NOMO-1 treated with DMSO at 0.1 percent for 48 hours (cell line): ENCODE data around the gene CNST.
"Not testable (repeated sequence)": the region's sequence is repeated elsewhere in the genome, so short reads cannot be mapped to it uniquely, and the experiment has no call there.

Experiments used
- DNase-seq: peaks from one replicate; lab custom pipeline; 2025; ENCODE audit not compliant: unreplicated experiment; lab: John Stamatoyannopoulos, UW

Gene CNST

DNA sequence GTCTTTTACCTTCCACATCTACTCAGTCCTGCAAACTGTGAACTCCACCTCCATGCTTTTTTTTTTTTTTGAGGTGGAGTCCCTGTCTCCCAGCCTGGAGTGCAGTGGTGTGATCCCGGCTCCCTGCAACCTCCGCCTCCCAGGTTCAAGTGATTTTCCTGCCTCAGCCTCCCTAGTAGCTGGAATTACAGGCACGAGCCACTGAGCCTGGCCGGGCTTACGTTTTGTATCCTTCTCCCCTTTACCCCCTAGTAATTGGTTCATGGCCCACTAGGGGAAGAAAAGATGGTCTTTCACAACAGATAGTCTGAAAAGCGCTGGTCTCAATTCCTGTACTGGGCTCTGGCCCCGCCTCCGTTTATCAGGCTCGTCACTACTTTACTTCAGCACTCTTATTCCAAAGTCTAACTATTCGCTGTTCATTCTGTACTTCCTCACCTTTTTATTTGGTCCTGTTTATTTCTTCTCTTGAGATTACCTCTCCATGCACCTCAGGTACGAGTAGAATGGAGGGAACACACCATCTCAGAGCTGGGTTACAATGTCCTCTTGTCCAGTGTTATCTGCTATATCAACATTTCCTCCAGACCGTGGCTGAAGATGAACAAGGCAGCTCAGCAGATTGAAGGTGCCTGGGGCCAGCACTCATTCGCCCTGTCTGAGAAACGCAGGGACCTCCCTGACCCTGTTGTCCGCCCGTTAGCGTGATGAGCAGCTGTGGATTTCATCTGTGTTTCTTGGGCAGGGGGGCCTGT, 16.2 kb downstream of the CNST start:
- DNase-seq = no peak

DNA sequence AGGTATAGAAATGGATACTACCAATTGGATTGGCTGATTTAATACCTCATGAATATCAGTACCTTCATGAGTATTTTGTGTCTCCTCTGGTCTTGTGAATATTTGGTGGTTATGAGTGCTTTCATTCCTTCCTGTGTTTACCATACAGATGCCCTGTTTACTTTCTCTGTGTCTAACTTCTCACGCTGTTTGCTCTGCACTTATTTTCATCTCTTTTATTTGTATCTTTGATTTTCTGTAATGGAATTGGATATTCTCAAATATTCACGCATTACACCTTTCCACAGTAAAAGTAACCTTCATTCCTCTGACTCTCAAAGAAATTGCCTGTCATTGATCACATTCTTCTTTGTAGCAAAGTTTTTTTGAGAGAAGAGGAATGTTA, 16.8 kb downstream of the CNST start:
- no peak for DNase-seq

DNA sequence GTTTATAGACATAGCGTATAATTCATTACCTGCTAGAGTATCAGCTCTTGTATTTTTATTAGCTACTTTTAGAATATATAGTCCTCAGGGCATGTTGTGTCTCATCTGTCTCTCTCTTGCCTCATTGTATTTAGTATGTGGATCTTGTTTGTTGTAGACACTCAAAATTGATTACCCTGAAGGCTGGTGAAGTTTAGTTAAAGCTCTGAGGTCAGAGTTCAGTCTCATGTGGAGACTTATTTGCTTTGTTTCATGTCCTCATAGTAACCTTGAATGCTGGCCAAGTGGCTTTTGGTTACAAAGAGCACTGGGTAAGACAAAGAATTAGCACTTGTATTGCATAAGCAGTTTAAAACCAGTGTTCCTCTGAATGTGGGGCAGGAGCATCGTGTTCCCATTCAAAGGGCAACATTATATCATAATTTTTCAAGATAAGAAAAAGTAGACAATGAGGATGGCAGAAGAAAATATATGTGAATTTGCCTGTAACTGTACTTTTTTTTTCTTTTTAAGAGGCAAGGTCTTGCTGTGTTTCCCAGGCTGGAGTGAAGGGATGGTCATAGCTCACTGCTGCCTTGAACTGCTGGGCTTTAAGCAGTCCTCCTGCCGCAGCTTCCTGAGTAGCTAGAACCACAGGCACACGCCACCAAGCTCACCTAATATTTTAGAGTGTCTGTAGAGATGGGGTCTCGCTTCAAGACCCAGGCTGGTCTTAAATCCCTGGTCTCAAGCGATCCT, 17.4 kb downstream of the CNST start:
- DNase-seq = peak; percentile 33

DNA sequence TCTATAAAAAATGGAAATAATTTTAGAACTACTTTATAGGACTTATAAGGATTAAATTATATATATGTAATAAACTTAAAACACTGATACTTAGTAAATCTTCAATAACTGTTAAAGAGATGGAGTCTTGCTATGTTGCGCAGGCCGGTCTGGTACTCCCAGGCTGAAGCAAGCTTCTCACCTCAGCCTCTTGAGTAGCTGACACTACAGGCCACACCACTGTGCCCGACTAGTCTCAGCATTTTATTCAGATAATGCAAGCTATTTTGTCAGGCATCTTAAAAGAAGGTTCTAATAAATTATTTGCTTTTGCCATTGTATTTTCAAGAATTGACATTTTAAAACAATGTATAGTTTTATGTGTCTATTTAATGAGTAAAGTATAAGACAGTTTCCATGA, 20.8 kb downstream of the CNST start:
- no peak for DNase-seq

DNA sequence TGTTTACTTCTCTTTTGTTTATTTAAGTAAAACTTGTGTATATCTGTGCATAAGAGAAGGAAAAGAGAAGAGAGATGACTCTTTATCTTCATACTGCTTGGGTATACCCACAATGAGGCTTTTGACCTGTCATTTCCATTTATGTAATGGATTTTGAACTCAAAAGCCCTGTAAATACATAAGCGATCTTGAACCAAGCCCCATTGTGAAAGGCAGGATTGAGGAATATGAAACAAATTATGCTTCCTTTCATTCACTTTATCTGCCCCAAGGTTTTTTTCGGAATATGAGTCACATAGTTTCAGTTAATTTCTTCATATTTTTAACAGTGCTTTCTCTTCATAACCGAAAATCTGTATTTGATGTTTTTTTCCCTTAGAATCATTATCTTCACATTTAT, 21.4 kb downstream of the CNST start:
- DNase-seq = peak; percentile 88

DNA sequence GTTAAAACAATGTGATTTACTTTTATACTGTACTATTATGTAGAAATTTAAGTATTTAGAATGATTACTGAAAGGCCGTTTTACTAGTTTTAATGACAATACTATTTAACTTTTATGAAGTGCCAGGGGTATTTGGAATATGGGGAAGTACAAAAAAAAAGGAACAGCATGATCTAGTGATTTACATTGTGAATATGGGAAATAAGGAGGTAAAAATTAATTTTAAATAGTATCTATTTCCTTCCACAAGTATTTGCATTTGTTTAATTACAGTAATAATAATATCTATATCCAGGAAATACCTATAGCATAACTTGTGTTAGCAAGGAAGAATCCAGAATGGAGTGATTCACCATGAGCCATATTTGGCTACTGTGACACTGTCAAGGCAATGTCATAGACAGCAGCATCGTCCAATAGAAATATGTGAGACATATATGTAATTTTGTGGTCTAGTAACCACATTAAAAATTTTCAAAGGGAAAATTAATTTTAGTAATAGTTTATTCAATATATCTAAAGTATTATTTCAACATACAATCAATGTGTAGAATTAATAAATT, 22.0 kb downstream of the CNST start:
- DNase-seq = peak; percentile 57

DNA sequence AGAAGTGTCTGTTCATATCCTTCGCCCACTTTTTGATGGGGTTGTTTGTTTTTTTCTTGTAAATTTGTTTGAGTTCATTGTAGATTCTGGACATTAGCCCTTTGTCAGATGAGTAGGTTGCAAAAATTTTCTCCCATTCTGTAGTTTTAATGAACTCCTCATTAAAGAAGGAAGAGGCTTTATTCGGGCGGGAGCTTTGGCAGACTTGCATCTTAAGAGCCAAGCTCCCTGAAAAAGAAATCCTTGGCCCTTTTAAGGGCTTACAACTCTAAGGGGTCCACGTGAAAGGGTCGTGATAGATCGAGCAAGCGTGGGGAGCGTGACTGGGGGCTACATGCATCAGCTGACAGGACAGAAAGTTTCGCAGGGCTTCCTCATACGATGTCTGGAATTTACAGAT, 23.7 kb downstream of the CNST start:
- not testable (repeated sequence) for DNase-seq

DNA sequence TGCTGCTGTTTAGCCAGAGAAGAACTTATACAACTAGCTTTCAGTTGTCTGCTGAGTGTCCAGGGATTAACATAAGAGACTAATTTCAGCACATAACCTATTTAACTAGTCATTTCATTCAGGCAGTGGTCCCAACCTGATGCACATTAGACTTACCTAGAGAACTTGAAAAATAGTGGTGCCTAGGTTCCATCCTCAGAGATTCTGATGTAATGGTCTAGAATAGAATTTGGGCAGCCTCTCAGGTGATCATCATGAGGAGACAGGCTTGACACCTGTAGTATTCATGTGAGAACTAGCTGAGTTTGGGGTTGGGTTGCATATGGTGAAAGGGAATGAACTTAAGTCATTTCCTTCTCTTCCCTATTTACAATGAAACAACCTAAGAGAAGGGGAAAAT, 24.8 kb downstream of the CNST start:
- no peak for DNase-seq

DNA sequence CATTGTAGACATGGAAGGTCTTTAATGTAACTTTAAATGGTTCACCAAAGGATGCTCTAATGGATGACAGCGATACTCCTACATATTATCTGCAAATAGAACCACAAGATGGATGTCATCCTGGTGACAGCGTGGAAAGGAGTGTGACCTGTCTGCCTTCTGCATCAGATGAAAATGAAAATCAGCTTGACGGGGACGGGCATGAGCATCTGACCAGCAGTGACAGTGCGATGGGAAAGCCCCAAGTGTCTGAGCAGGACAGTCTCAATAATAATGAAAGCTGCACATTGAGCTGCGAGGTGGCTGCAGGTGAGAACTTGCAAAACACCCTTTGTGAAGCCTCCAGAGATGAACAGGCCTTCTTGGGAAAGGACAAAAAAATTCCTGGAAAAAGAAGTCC, 25.2 kb downstream of the CNST start:
- no peak for DNase-seq

DNA sequence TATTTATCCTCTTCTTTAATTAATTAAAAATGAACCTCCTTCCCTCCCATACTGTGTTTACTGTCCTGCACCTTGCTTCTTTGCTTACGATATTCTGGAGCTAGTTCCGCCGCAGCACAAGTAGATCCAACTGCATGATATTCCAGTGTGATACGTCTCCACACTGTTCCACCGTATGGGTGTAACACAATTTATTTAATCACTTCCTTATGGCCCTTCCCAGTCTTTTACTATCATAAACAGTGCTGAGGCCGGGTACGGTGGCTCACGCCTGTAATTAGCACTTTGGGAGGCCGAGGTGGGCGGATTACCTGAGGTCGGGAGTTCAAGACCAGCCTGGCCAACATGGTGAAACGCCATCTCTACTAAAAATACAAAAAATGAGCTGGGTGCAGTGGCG, 25.7 kb downstream of the CNST start:
- no peak for DNase-seq

DNA sequence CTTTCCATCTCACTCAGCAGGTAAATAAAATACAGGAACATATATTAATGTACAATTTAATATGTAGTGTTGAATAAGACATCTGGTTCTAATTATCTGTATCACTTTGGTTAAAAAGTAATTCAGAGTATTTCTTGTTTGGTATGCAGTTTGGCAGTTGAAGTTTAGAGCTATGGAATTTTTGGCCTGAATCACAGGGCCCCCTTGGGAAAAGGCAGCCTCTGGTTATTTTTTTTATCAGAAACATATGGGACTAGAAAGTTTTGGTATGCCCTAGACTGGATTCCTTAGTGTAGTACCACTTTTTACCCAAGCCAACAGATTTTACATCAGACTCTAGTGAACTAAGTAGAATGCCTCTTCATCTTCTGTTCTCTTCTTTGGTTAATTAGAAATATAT, 26.4 kb downstream of the CNST start:
- no peak for DNase-seq

DNA sequence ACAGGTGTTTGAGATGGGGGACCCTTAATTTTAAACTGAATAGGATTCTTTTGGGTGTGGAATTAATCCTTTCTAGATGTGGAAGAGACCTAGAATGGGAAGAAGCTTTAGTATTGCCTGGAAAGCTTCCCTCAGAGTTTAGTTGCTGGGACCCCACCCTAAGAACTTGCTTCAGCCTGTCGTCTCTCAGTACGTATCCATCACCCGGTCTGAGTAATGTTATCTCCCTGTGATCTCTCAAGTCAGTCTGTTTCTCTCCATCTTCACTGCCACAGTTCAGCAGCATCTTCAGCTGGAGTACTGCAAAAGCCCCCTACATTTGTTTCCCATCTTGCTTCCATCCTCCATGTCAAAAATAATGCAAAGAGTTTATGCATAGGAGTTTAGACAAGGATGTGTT, 28.9 kb downstream of the CNST start:
- DNase-seq = no peak

DNA sequence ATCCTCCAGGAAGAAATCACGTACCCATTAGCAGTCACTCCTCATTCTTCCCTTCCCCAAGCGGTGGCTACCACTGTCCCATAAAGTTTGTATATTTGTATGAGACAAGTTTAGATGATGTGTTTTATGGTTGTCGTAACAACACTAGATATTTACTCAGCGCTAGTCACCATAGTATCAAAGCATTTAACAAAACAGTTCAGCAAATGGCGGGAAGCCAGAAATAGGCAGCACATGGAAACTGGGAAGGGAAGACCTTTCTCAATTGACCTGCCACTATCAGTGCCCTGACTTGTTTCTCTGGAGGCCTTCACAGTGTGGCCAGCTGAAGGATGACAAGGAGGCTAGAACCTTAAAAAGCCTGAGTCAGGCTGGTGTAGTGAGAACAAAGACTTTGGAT, 31.1 kb downstream of the CNST start:
- no peak for DNase-seq

DNA sequence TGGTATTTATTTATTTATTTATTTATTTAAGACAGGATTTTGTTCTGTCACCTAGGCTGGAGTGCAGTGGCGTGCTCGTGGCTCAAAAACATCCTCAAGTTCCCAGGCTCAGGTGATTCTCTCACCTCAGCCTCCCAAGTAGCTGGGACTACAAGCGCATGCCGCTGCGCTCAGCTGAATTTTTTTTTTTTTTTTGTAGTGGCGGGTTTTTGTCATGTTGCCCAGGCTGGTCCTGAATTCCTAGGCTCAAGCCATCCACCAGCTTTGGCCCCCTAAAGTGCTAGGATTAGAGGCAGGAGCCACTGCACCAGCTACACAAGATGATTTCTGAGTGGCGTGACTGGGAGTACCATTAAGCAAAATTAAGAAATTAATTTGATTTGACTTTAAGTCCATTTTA, 31.7 kb downstream of the CNST start:
- no peak for DNase-seq

DNA sequence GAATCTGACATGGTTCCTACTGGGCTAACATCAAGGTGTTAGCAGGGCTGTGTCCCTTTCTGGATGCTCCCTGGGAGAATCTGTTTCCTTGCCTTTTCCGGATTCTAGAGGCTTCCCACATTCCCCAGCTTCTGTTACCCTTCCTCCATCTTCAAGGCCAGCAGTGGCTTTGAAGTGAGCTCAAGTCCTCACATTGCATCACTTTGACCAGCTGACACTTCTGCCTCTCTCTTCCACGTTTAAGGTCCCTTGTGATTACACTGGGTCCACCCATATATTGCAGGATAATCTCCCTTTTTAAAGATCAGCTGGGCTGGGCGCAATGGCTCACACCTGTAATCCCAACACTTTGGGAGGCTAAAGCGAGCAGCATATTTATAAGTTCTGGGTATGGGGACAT, 33.1 kb downstream of the CNST start:
- DNase-seq = no peak

DNA sequence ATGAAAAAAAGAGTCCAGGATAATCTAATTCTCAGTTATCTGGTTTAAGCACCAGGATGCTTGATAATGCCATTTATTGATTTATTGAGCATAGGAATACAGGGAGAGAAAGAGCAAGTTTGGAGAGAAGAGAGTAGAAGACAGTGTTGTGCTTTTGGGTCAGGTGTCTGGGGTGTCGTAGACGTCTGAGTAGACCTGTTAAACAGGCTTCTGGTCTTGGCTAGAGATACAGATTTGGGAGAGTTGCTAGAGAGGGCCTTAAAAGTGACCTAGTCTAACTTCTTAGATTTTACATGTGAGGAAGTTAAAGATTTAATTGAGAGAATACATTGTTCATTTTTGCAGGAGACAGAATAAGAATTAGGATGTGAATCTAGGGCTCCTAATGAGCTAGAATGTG, 34.3 kb downstream of the CNST start:
- no peak for DNase-seq

DNA sequence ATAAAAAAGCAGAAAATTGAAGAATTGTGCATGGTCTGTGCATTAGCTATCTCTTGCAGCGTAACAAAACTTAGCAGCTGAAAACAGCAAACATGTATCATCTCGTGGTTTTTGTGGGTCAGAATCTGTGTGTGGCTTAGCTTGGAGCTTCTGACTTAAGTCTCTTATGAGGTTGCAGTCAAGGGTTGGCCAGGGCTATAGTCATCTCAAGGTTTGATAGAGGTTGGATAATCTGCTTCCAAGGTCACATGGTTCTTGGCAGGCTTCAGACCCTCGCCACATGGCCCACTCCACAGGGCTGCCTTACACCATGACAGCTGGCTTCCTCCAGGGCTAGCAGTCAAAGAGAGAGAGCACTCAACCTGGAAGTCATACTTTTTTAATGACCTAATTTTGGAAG, 35.9 kb downstream of the CNST start:
- DNase-seq = no peak

DNA sequence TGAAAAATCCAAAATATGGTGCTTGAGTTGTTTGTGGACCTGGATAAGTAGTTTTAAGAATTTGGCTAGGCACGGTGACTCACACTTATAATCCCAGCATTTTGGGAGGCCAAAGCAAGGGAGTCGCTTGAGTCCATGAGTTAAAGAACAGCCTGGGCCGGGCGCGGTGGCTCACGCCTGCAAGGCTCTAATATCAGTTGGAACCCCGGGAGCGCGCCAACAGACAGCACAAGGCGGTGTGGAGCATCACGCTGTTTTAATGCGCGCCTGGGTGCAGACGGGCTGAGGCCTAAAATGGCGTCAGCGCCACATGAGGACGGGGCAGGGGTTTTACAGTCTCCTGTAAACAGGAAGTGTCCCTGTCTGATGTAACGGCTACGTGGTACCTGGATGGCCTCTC, 39.0 kb downstream of the CNST start:
- DNase-seq = not testable (repeated sequence)

DNA sequence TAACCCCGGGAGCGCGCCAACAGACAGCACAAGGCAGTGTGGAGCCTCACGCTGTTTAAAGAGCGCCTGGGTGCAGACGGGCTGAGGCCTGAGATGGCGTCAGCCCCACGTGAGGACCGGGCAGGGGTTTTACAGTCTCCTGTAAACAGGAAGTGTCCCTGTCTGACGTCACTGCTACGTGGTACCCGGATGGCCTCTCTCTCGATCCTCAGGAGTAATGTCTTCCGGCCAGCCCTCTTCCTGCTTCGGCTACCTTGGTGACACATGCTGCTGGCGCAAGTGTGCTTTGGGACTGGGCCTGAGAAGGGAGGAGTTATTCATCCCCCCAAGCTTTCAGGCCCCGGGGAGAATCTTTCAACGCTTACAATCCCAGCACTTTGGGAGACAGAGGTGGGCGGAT, 41.2 kb downstream of the CNST start:
- DNase-seq = no peak

DNA sequence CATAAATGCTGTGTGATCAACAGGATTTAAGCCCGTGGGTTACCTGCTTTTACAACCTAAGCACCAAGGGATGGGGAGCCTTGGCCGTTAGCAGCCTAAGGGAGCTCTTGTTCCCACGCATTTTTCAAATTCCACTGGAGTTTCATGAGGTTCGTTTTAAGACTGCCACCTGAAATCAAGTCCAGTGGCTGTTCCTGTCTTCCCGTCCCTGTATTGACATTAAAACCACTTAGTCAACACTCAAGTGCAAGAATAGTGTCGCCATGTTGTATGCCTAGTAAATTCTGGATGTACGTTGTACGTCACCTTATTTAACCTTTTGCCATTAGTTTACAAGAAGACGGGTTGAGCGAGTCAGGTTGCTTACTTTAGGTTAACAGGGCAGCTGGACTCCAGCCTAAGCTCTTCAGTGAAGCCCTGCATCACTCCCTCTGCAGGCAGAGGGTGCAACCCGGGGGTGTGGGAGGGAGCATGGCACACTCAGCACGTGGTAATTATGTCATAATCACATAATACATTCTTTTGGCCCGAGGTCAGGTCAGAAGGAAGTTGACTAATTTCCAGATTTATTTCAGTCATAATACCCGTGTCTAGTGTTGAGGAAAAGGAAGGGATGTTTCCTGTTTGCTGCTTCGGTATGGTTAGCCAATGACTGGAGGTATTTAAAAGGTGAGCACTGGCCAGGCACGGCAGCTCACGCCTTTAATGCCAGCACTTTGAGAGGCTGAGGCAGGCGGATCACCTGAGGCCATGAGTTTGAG, 42.5 kb downstream of the CNST start:
- peak; percentile 97 for DNase-seq

DNA sequence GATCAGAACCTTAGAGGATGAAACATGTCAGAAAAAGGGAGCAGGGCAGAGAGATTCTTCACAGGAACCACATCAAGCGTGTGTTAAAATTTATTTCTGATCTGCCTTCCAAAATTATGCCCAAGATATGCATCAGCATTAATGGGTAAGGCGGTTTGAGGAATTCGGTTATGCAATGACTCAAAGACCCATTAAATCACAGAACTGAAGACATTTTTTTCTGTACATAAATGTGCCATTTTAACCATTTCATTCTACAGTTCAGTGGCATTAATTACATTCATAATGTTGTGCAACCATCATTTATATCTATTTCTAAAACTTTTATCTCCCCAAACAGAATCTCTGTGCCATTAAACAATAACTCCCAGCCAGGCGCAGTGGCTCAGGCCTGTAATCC, 43.4 kb downstream of the CNST start:
- no peak for DNase-seq
